HepG2 (cell line): Measurements from ENCODE around the gene PCDHA12. TPM values are rescaled to one million over a fixed set of nuclear protein-coding genes. Genes with fewer than 3 reads are reported as not detected.
A peak's percentile ranks its signal among the peaks of the same experiment; 100 is the strongest.

Source experiments
- CREBL2 ChIP-seq: sonication (generic); formaldehyde crosslinking; IDR thresholded peaks from 2 replicates; pipeline ENCODE4 v1.8.1; 2023; ENCODE audit warnings: missing genetic modification reagents, mild to moderate bottlenecking, borderline replicate concordance
- GABPA ChIP-seq, 2 experiments: IDR thresholded peaks; 2 replicates each; pipeline ENCODE4 v1.6.1; 2011 to 2016; ENCODE audit warnings: low read depth in 2 of 2, low read length in 1 of 2, missing biosample characterization in 1 of 2, missing genetic modification characterization in 1 of 2
- GABPB1 ChIP-seq: IDR thresholded peaks from 2 replicates; pipeline ENCODE4 v1.6.1; 2016; ENCODE audit warnings: mild to moderate bottlenecking, missing genetic modification reagents, moderate library complexity, missing compliant biosample characterization
- GTF2F1 ChIP-seq: fragments of 150-350 bp; IDR thresholded peaks from 2 replicates; pipeline ENCODE4 v1.6.1; 2014; ENCODE audit warnings: low read length
- HOXA3 ChIP-seq: sonication (generic); formaldehyde crosslinking; IDR thresholded peaks from 2 replicates; pipeline ENCODE4 v1.5.0; 2020; ENCODE audit warnings: missing genetic modification reagents
- RFX5 ChIP-seq: IDR thresholded peaks from 2 replicates; pipeline ENCODE4 v1.6.1; 2011; ENCODE audit warnings: low read depth, low read length, improper control_type of control experiment
- RXRA ChIP-seq: sonication (generic); formaldehyde crosslinking; IDR thresholded peaks from 2 replicates; pipeline ENCODE4 v1.5.1; 2020; ENCODE audit warnings: missing genetic modification reagents
- XRCC5 ChIP-seq: fragments of 200-400 bp; formaldehyde crosslinking; optimal IDR thresholded peaks from 2 replicates; pipeline ENCODE3; 2017; ENCODE audit warnings: mild to moderate bottlenecking, low read length
- ZNF138 ChIP-seq: sonication (generic); formaldehyde crosslinking; IDR thresholded peaks from 2 replicates; pipeline ENCODE4 v1.5.0; 2020; ENCODE audit warnings: mild to moderate bottlenecking, low read depth, missing genetic modification reagents
- ZNF350 ChIP-seq: sonication (generic); formaldehyde crosslinking; IDR thresholded peaks from 2 replicates; pipeline ENCODE4 v1.4.0; 2020; ENCODE audit warnings: mild to moderate bottlenecking, low read depth, missing genetic modification reagents, borderline replicate concordance
- ZNF382 ChIP-seq: sonication (generic); formaldehyde crosslinking; IDR thresholded peaks from 2 replicates; pipeline ENCODE4 v1.5.0; 2020; ENCODE audit warnings: missing genetic modification reagents, mild to moderate bottlenecking, borderline replicate concordance
- ZNF720 ChIP-seq: sonication (generic); formaldehyde crosslinking; IDR thresholded peaks from 2 replicates; pipeline ENCODE4 v1.4.0; 2020; ENCODE audit warnings: missing genetic modification reagents
- polyA plus RNA-seq, 8 experiments: library from polyadenylated mRNA; depleted of rRNA in 3 of 8; stranded (reverse) in 7 of 8; unstranded in 1 of 8; fragments of >200 nt; fragmentation: Illumina TruSeq in 4 of 8; extraction: Trizol in 4 of 8; gene quantifications; 2 replicates each; pipeline versions ENCODE4 v1.2.1 to v1.2.3, GENCODE V29; 2011 to 2016; ENCODE audit warnings: low read depth in 4 of 8, missing spikeins in 1 of 8, mixed read lengths in 1 of 8; ENCODE audit not compliant: insufficient read depth in 1 of 8
- total RNA-seq, 5 experiments: library from RNA; depleted of rRNA; stranded (reverse); fragments of >200 nt; fragmentation: Illumina TruSeq; extraction: Trizol; gene quantifications; 2 replicates each; pipeline ENCODE4 v1.2.3, GENCODE V29; 2016; ENCODE audit warnings: low read depth in 1 of 5

Gene PCDHA12
- total and polyA plus RNA-seq, 2 of the 13 experiments (the other 11 are each of a cell fraction or from before 2014, with no cell fraction given) = not detected

DNA sequence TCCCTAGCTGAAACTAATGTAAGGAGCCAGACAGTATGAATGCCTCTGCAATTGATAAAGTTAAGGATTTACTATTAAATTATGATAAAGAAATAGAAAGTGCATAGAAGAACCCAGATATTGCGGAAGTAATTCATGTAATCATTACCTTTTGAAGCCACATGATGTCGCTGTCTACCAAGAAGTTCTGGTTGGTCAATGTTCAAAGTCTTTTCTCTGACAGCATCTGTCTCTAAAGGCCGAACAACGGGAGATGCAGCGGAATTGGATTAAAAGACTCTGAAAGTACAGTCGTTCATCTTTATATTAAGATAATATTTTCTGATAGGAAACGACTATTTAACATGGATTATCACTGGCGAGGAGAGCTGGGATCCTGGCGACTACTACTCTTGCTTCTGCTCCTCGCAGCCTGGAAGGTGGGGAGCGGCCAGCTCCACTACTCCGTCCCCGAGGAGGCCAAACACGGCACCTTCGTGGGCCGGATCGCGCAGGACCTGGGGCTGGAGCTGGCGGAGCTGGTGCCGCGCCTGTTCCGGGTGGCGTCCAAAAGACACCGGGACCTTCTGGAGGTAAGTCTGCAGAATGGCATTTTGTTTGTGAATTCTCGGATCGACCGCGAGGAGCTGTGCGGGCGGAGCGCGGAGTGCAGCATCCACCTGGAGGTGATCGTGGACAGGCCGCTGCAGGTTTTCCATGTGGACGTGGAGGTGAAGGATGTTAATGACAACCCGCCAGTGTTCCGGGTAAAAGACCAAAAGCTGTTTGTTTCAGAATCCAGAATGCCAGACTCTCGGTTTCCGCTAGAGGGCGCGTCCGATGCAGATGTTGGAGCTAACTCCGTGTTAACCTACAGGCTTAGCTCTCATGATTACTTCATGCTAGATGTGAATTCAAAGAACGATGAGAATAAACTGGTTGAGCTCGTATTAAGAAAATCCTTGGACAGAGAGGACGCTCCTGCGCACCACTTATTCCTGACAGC lies 33.8 kb upstream of the PCDHA12 start, which contains the start of gene PCDHA8 (continued):
- no peak for TF ChIP-seq ZNF382 (CRISPR knock-in tag)
- TF ChIP-seq RXRA (CRISPR knock-in tag) = no peak
- peak; percentile 43; the same call in 1 of the 2 replicates for TF ChIP-seq ZNF350 (CRISPR knock-in tag)
- no peak for TF ChIP-seq ZNF138 (CRISPR knock-in tag)
- TF ChIP-seq RFX5 = no peak
- 0 out of 2 replicates have a peak, but pooled peaks have one; percentile 10 for TF ChIP-seq HOXA3
- no peak for TF ChIP-seq CREBL2 (CRISPR knock-in tag)
- TF ChIP-seq GABPA (IDR thresholded peaks at IDR 0.05; ENCODE audit: low read depth, low read length) = no peak
- TF ChIP-seq GABPA (CRISPR knock-in tag; IDR thresholded peaks at IDR 0.05; ENCODE audit: low read depth) = peak; percentile 42; the same call in 1 of the 2 replicates
- TF ChIP-seq XRCC5 = peak; percentile 48
- no peak for TF ChIP-seq ZNF720
- no peak for TF ChIP-seq GTF2F1
- peak; percentile 47; the same call in 1 of the 2 replicates for TF ChIP-seq GABPB1
